K562 (cell line): ENCODE results near the gene STUB1. TPM values are rescaled to one million over a fixed set of nuclear protein-coding genes. Genes with fewer than 3 reads are reported as not detected.

ENCODE experiments used
- ETV1 ChIP-seq: fragments of 450-650 bp; conservative IDR thresholded peaks from 2 replicates; pipeline ENCODE4 v1.6.1; 2016; ENCODE audit warnings: missing genetic modification characterization, control low read depth, low read depth, missing compliant biosample characterization
- FOXA1 ChIP-seq: fragments of 450-650 bp; IDR thresholded peaks from 2 replicates; pipeline ENCODE4 v1.6.1; 2016; ENCODE audit warnings: mild to moderate bottlenecking, borderline replicate concordance
- HOXB6 ChIP-seq: fragments of 250-450 bp; sonication (Bioruptor Pico); IDR thresholded peaks from 2 replicates; pipeline ENCODE4 v1.5.1; 2022; ENCODE audit warnings: mild to moderate bottlenecking, borderline replicate concordance
- NFE2L1 ChIP-seq: fragments of 450-650 bp; IDR thresholded peaks from 2 replicates; pipeline ENCODE4 v1.6.1; 2016; ENCODE audit warnings: missing genetic modification characterization, low read depth, mild to moderate bottlenecking, missing compliant biosample characterization, moderate library complexity, borderline replicate concordance
- NR0B1 ChIP-seq: fragments of 450-650 bp; IDR thresholded peaks from one replicate; pipeline ENCODE4 v1.6.1; 2018; ENCODE audit warnings: mild to moderate bottlenecking, moderate library complexity; ENCODE audit not compliant: partially characterized antibody
- RBM39 ChIP-seq: fragments of 200-400 bp; formaldehyde crosslinking; optimal IDR thresholded peaks from 2 replicates; pipeline ENCODE3; 2018; ENCODE audit warnings: low read depth, low read length
- TFAM ChIP-seq: fragments of 250-450 bp; sonication (Bioruptor Pico); conservative IDR thresholded peaks from 2 replicates; pipeline ENCODE4 v1.5.0; 2021; ENCODE audit warnings: mild to moderate bottlenecking, moderate library complexity
- UBTF ChIP-seq, 2 experiments: IDR thresholded peaks; 2 replicates each; pipeline ENCODE4 v1.6.1; 2012; ENCODE audit warnings: improper control_type of control experiment in 2 of 2, low read depth in 2 of 2, low read length in 2 of 2, borderline replicate concordance in 1 of 2
- ZBTB12 ChIP-seq: fragments of 250-450 bp; sonication (Bioruptor Pico); IDR thresholded peaks from 2 replicates; pipeline ENCODE4 v1.4.0; 2020
- ZNF232 ChIP-seq: sonication (generic); formaldehyde crosslinking; IDR thresholded peaks from 2 replicates; pipeline ENCODE4 v1.8.0; 2022; ENCODE audit warnings: mild to moderate bottlenecking, missing genetic modification reagents
- ZNF511 ChIP-seq: sonication (generic); formaldehyde crosslinking; IDR thresholded peaks from 2 replicates; pipeline ENCODE4 v1.8.0; 2022; ENCODE audit warnings: mild to moderate bottlenecking, missing genetic modification reagents
- ZNF589 ChIP-seq: fragments of 200-800 bp; sonication (Bioruptor generic); IDR thresholded peaks from 2 replicates; pipeline ENCODE4 v1.6.1; 2016; ENCODE audit warnings: low read depth, missing genetic modification characterization, missing compliant biosample characterization
- polyA plus RNA-seq, 8 experiments: library from polyadenylated mRNA; depleted of rRNA in 4 of 8; stranded (reverse) in 5 of 8; unstranded in 3 of 8; fragments of >200 nt; fragmentation: Nextera tagmentation in 2 of 8; fragmentation: Illumina TruSeq in 1 of 8; extraction: Ambion mirVana in 2 of 8; extraction: Trizol in 1 of 8; gene quantifications; 2 replicates each; pipeline versions ENCODE4 v1.2.1 to v1.2.3, GENCODE V29; 2011 to 2014; ENCODE audit warnings: inconsistent platforms in 1 of 8, missing spikeins in 1 of 8
- total RNA-seq, 7 experiments: library from RNA; depleted of rRNA in 6 of 7; stranded (reverse); fragments of >200 nt in 6 of 7; fragmentation: Illumina TruSeq in 2 of 7; extraction: Trizol in 2 of 7; gene quantifications; 2 replicates each; pipeline versions ENCODE4 v1.2.1 to v1.2.3, GENCODE V29; 2011 to 2021; ENCODE audit warnings: low replicate concordance in 1 of 7

STUB1 gene
- total and polyA plus RNA-seq, 9 of the 15 experiments (the other 6 are each of a cell fraction or from before 2014, with no cell fraction given): 10.6 to 251 (median 152) TPM

- 0 out of 4 replicates have a peak, but pooled peaks of 1 of the 2 experiments have one; percentile 20 for TF ChIP-seq UBTF (IDR thresholded peaks at IDR 0.05; ENCODE audit: borderline replicate concordance in 1 of 2, low read depth in 2 of 2, low read length in 2 of 2)
- TF ChIP-seq NR0B1: no peak
- TF ChIP-seq NFE2L1 (tag): no peak
- TF ChIP-seq ZNF232: no peak
- TF ChIP-seq TFAM (CRISPR knock-in tag): no peak
- TF ChIP-seq ZNF511 (CRISPR knock-in tag): no peak
- peak; percentile 52; the same call in 1 of the 2 replicates for TF ChIP-seq ETV1 (tag)
- TF ChIP-seq FOXA1: no peak
- no peak; the same call in 1 of the 2 replicates for TF ChIP-seq ZNF589 (CRISPR knock-in tag)
- no peak for TF ChIP-seq HOXB6 (CRISPR knock-in tag)
- no peak for TF ChIP-seq ZBTB12
- TF ChIP-seq RBM39: no peak
These were observed 40.3 kb downstream of the STUB1 start (continued) for GRCh38 chr16:720447-720989.
